Spleen (tissue), 7 donors: ENCODE data around the gene ARHGAP10.

Experiments
- CTCF ChIP-seq, 11 experiments: fragments of 200-600 bp in 7 of 11; fragments of 450-650 bp in 4 of 11; sonication (generic) in 4 of 11; IDR thresholded peaks in 8 of 11; conservative IDR thresholded peaks in 3 of 11; 1 replicate in 7 of 11; 2 replicates in 4 of 11; pipeline versions ENCODE4 v1.4.0 to v1.8.0; 2016 to 2021; ENCODE audit warnings: antibody characterized with exemption in 11 of 11, inconsistent platforms in 4 of 11, mild to moderate bottlenecking in 1 of 11
- POLR2A ChIP-seq, 3 donors: fragments of 450-650 bp; IDR thresholded peaks; one replicate each; pipeline ENCODE4 v1.5.1; 2017; ENCODE audit warnings: antibody characterized with exemption in 3 of 3, mild to moderate bottlenecking in 1 of 3
- donor health status: DM: no; HTN: no; CAD: no; lungs with moderate emphysema.
- donor health status: DM: no; HTN: no; CAD: no.
- donor health status: DM: no; HTN: no; CAD: no.

GRCh38 chr4:148056879-148057278, 325.0 kb downstream of the ARHGAP10 start:
- TF ChIP-seq POLR2A (IDR thresholded peaks at IDR 0.05) (no peak), CTCF (IDR thresholded peaks at IDR 0.05 in 8 of 11, conservative IDR thresholded peaks at IDR 0.05 in 3 of 11) (peak in 9 of 11 experiments; percentile 35 to 67 (median 57))
